ENCODE data around the gene CD2BP2. TPM values are rescaled to one million over a fixed set of nuclear protein-coding genes. Genes with fewer than 3 reads are reported as not detected.

The CD2BP2 gene
- total and polyA plus RNA-seq, 9 of the 15 experiments (the other 6 are each of a cell fraction or from before 2014, with no cell fraction given), result 3.9 to 51.1 (median 32.8) TPM

DNA sequence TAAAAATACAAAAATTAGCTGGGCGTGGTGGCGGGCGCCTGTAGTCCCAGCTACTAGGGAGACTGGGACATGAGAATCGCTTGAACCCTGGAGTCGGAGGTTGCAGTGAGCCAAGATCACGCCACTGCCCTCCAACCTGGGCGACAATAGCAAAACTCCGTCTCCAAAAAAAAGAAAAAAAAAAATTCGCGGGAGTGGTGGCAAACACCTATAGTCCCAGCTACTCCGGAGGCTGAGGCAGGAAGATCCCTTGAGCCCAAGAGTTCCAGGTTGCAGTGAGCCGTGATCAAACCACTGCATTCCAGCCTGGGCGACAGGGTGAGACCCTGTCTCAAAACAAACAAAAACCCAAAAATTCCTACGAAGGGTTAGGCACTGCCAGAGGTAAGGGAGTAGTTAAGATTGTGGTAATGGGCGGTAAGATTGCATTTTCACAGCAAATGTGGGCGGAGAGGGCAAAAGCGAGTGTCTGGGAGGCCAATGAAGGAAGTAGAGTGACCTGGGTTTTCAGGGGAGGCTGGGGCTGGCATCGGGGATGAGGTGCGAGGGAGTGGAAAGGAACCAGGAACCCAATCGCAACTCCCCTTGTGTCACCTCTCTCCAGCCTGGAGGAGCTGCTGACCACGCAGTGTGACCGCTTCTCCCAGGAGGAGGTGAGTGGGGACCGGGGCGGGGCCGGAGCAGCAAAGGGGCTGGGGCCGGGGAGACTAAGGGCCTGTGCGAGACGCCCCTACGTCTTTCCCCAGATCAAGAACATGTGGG, 22.1 kb upstream of the CD2BP2 start:
- no peaks in the 10 kb centered on the region for H4K20me1 ChIP-seq (replicated peaks; ENCODE audit: control insufficient read depth, insufficient read depth, low read length)
- H3K9me3 ChIP-seq (replicated peaks; ENCODE audit: control insufficient read depth, insufficient read depth, low read depth, low read length), result no peaks in the 10 kb centered on the region
- BruUV-seq (replicated peaks), result no TSS peak
- H2AFZ ChIP-seq (ENCODE audit: low read depth, low read length), result peak overlapping the region; percentile 68
- peak overlapping the region; percentile 81 to 88 for H3K9ac ChIP-seq (ENCODE audit: insufficient read depth in 1 of 2, low read depth in 2 of 2, low read length in 2 of 2)
- DNase-seq (ENCODE audit: extremely low read depth in 1 of 4, low spot score in 3 of 4) (peak in 3 of 4 experiments; percentile 81 to 85 (median 84)), ATAC-seq (no peak), FAIRE-seq (no peak)
- peak overlapping the region; percentile 92 for H3K27ac ChIP-seq (ENCODE audit: extremely low read depth, low read depth, low read length)
- intact Hi-C loops (cut with micrococcal nuclease), result loop anchor here (10.0 kb wide), 1 partner anchor 312 kb away; the partner anchor contains the start of gene ALDOA
- H3K79me2 ChIP-seq (ENCODE audit: control insufficient read depth, insufficient read depth, low read length), result peaks cover 16% of the 10 kb centered on the region
- no peaks in the 10 kb centered on the region for H3K9me1 ChIP-seq (ENCODE audit: control insufficient read depth, insufficient read depth, low read length)
- 36% methylated on average over 18 of the region's 29 CpGs for WGBS (ENCODE audit: insufficient coverage, low coverage, missing lambda C conversion rate)
- H3K4me2 ChIP-seq (ENCODE audit: insufficient read depth, low read length), result peak overlapping the region; percentile 81
- peaks cover 43 to 65% of the 10 kb centered on the region in 2 experiments for H3K4me1 ChIP-seq (replicated peaks in 1 of 2; ENCODE audit: control insufficient read depth in 2 of 2, insufficient read depth in 2 of 2, low read length in 2 of 2)
- peaks cover 7% of the 10 kb centered on the region; the same call in 1 of the 3 replicates for H3K36me3 ChIP-seq (ENCODE audit: control insufficient read depth, insufficient read depth, low read length)
- H3K4me3 ChIP-seq, result peak overlapping the region; percentile 55
- CTCF ChIA-PET (ENCODE audit: low intra/inter-chr PET ratio), result no interaction called here
- POLR2A ChIA-PET, result interaction anchor here (0.6 to 2.3 kb wide), 4 partner anchors 12 to 519 kb away, joined by 3 to 6 read pairs (median 4); partner anchors contain the start of gene CTF1
- H3K27me3 ChIP-seq (ENCODE audit: control insufficient read depth in 2 of 2, insufficient read depth in 2 of 2, low read length in 2 of 2), result no peaks in the 10 kb centered on the region
- in situ Hi-C loops (cut with MboI), result no loop called here
- TF ChIP-seq PPARD (CRISPR knock-in tag; IDR thresholded peaks at IDR 0.05) (no peak), FOXK1 (CRISPR knock-in tag; IDR thresholded peaks at IDR 0.05; ENCODE audit: borderline replicate concordance) (no peak), EP400 (IDR thresholded peaks at IDR 0.05) (peak; percentile 16; the same call in 1 of the 2 replicates), DDX20 (tag; IDR thresholded peaks at IDR 0.05; ENCODE audit: low read depth) (no peak), CC2D1A (IDR thresholded peaks at IDR 0.05) (peak; percentile 13; the same call in 1 of the 2 replicates), ZNF589 (CRISPR knock-in tag; IDR thresholded peaks at IDR 0.05; ENCODE audit: low read depth) (no peak; the same call in 1 of the 2 replicates), NFRKB (IDR thresholded peaks at IDR 0.05; ENCODE audit: low read depth) (peak; percentile 53; the same call in 1 of the 2 replicates), ZNF311 (CRISPR knock-in tag; IDR thresholded peaks at IDR 0.05) (no peak), BCOR (IDR thresholded peaks at IDR 0.05) (no peak)
- TF ChIP-seq, protein P1, sequence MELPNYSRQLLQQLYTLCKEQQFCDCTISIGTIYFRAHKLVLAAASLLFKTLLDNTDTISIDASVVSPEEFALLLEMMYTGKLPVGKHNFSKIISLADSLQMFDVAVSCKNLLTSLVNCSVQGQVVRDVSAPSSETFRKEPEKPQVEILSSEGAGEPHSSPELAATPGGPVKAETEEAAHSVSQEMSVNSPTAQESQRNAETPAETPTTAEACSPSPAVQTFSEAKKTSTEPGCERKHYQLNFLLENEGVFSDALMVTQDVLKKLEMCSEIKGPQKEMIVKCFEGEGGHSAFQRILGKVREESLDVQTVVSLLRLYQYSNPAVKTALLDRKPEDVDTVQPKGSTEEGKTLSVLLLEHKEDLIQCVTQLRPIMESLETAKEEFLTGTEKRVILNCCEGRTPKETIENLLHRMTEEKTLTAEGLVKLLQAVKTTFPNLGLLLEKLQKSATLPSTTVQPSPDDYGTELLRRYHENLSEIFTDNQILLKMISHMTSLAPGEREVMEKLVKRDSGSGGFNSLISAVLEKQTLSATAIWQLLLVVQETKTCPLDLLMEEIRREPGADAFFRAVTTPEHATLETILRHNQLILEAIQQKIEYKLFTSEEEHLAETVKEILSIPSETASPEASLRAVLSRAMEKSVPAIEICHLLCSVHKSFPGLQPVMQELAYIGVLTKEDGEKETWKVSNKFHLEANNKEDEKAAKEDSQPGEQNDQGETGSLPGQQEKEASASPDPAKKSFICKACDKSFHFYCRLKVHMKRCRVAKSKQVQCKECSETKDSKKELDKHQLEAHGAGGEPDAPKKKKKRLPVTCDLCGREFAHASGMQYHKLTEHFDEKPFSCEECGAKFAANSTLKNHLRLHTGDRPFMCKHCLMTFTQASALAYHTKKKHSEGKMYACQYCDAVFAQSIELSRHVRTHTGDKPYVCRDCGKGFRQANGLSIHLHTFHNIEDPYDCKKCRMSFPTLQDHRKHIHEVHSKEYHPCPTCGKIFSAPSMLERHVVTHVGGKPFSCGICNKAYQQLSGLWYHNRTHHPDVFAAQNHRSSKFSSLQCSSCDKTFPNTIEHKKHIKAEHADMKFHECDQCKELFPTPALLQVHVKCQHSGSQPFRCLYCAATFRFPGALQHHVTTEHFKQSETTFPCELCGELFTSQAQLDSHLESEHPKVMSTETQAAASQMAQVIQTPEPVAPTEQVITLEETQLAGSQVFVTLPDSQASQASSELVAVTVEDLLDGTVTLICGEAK (IDR thresholded peaks at IDR 0.05), result peak; percentile 37; the same call in 1 of the 2 replicates
- TF ChIP-seq, protein P1 (CRISPR knock-in tag; IDR thresholded peaks at IDR 0.05), result no peak
